A549 (cell line): ENCODE results near the gene FIBP. TPM values are rescaled to one million over a fixed set of nuclear protein-coding genes. Genes with fewer than 3 reads are reported as not detected.

Experiments used
- ATAC-seq, 2 experiments: fragments of 200-7000 bp in 1 of 2; fragments of >200 bp in 1 of 2; cut with Nextera tagmentation in 1 of 2; cut with Tn5 transposase in 1 of 2; 3 replicates each; pipeline versions ENCODE4 v1.8.0 to v1.9.1; 2018 to 2020; ENCODE audit warnings: mild to moderate bottlenecking in 1 of 2, moderate library complexity in 1 of 2
- CTCF ChIA-PET: fragments of 300-600 bp; sonication (Branson Sonifier 250); formaldehyde crosslinking; extraction: SDS; loops from one replicate; lab custom pipeline; 2021; ENCODE audit warnings: antibody characterized with exemption, inconsistent platforms; lab: Yijun Ruan, JAX
- POLR2A ChIA-PET: fragments of 350-600 bp; formaldehyde crosslinking; extraction: SDS; loops from one replicate; lab custom pipeline; 2021; ENCODE audit warnings: antibody characterized with exemption, inconsistent platforms; lab: Yijun Ruan, JAX
- DNase-seq, 2 experiments: peaks; one replicate each; pipeline versions ENCODE4 v3.0.0 to v3.0.0-alpha.2; 2011 to 2016; ENCODE audit warnings: low read depth in 1 of 2, low spot score in 1 of 2
- FAIRE-seq: peaks from 2 replicates; lab custom pipeline; 2011; peaks lifted over from hg19 to GRCh38; lab: Jason Lieb, UNC
- H3K27ac ChIP-seq, 2 experiments: fragments of >200 bp; sonication (Bioruptor Twin); formaldehyde crosslinking; 3 replicates each; pipeline ENCODE4 v1.5.1; 2016 to 2017
- H3K4me1 ChIP-seq: fragments of >200 bp; sonication (Bioruptor Twin); formaldehyde crosslinking; 3 replicates; pipeline ENCODE4 v1.6.1; 2016
- H3K4me2 ChIP-seq: fragments of >200 bp; sonication (Bioruptor Twin); formaldehyde crosslinking; 3 replicates; pipeline ENCODE4 v1.6.1; 2016
- H3K4me3 ChIP-seq: fragments of >200 bp; sonication (Bioruptor Twin); formaldehyde crosslinking; 3 replicates; pipeline ENCODE4 v1.5.1; 2016
- H3K9me3 ChIP-seq: fragments of >200 bp; sonication (Bioruptor Twin); formaldehyde crosslinking; 3 replicates; pipeline ENCODE4 v1.6.1; 2016
- ATOH8 ChIP-seq: fragments of 250-450 bp; sonication (Bioruptor Pico); IDR thresholded peaks from 2 replicates; pipeline ENCODE4 v1.5.0; 2020; ENCODE audit warnings: low read depth, mild to moderate bottlenecking, moderate library complexity
- CEBPB ChIP-seq, 2 experiments: fragments of >200 bp in 1 of 2; sonication (Bioruptor Twin) in 1 of 2; formaldehyde crosslinking in 1 of 2; IDR thresholded peaks; 2 replicates each; pipeline ENCODE4 v1.6.1; 2012 to 2016
- CTCF ChIP-seq: fragments of >200 bp; sonication (Bioruptor Twin); formaldehyde crosslinking; IDR thresholded peaks from 3 replicates; pipeline ENCODE4 v1.5.1; 2016
- EHMT2 ChIP-seq: fragments of 200-600 bp; sonication (generic); IDR thresholded peaks from 2 replicates; pipeline ENCODE4 v1.6.1; 2016; ENCODE audit warnings: antibody characterized with exemption, low read depth, mild to moderate bottlenecking, moderate library complexity
- FOSB ChIP-seq: fragments of 250-450 bp; sonication (Bioruptor Pico); IDR thresholded peaks from 2 replicates; pipeline ENCODE4 v1.5.0; 2020; ENCODE audit warnings: mild to moderate bottlenecking, moderate library complexity
- GATA3 ChIP-seq: IDR thresholded peaks from 2 replicates; pipeline ENCODE4 v1.6.1; 2012; ENCODE audit warnings: borderline replicate concordance
- HEYL ChIP-seq: fragments of 250-450 bp; sonication (Bioruptor Pico); IDR thresholded peaks from 2 replicates; pipeline ENCODE4 v1.8.0; 2021; ENCODE audit warnings: mild to moderate bottlenecking, moderate library complexity
- HOXA7 ChIP-seq: fragments of 250-450 bp; sonication (Bioruptor Pico); IDR thresholded peaks from 2 replicates; pipeline ENCODE4 v1.5.0; 2020; ENCODE audit warnings: mild to moderate bottlenecking, moderate library complexity
- KDM1A ChIP-seq: fragments of 200-600 bp; sonication (generic); IDR thresholded peaks from 2 replicates; pipeline ENCODE4 v1.6.1; 2016; ENCODE audit warnings: low read depth, mild to moderate bottlenecking
- MAZ ChIP-seq: fragments of 150-350 bp; IDR thresholded peaks from 2 replicates; pipeline ENCODE4 v1.6.1; 2014; ENCODE audit warnings: antibody characterized with exemption, low read depth, low read length, borderline replicate concordance
- MYC ChIP-seq: IDR thresholded peaks from 2 replicates; pipeline ENCODE4 v1.6.1; 2012; ENCODE audit warnings: mild to moderate bottlenecking, inconsistent platforms, low read length, improper control_type of control experiment, borderline replicate concordance
- NPAS2 ChIP-seq: fragments of 250-450 bp; sonication (Bioruptor Pico); IDR thresholded peaks from 2 replicates; pipeline ENCODE4 v1.8.0; 2022; ENCODE audit warnings: mild to moderate bottlenecking, moderate library complexity, borderline replicate concordance
- POLR2A ChIP-seq: IDR thresholded peaks from 2 replicates; pipeline ENCODE4 v1.6.1; 2012; ENCODE audit warnings: mild to moderate bottlenecking, low read length
- POLR2AphosphoS2 ChIP-seq: conservative IDR thresholded peaks from 2 replicates; pipeline ENCODE4 v1.6.1; 2012; ENCODE audit warnings: low read length, improper control_type of control experiment, inconsistent platforms
- RARB ChIP-seq: fragments of 250-450 bp; sonication (Bioruptor Pico); IDR thresholded peaks from 2 replicates; pipeline ENCODE4 v1.8.0; 2021; ENCODE audit warnings: mild to moderate bottlenecking, moderate library complexity
- SREBF2 ChIP-seq: fragments of 450-650 bp; IDR thresholded peaks from 2 replicates; pipeline ENCODE4 v1.6.1; 2014; ENCODE audit warnings: mild to moderate bottlenecking, moderate library complexity
- TFCP2L1 ChIP-seq: fragments of 250-450 bp; sonication (Bioruptor Pico); IDR thresholded peaks from 2 replicates; pipeline ENCODE4 v1.5.0; 2021; ENCODE audit warnings: mild to moderate bottlenecking
- USF2 ChIP-seq: fragments of 450-650 bp; IDR thresholded peaks from 2 replicates; pipeline ENCODE4 v1.6.1; 2014; ENCODE audit warnings: antibody characterized with exemption
- WGBS: methylation state at CpG from one replicate; pipeline ENCODE4 v1.1.6; 2017; ENCODE audit errors: missing lambda C conversion rate; 5-methylcytosine and 5-hydroxymethylcytosine counted together
- polyA plus RNA-seq, 4 experiments: library from polyadenylated mRNA; depleted of rRNA in 3 of 4; stranded (reverse); fragments of >200 nt; fragmentation: RNase III in 1 of 4; extraction: RNeasy Plus Mini Kit Qiagen cat#74134 plus additional on column Dnase treatment in 1 of 4; gene quantifications; 2 replicates in 3 of 4; 3 replicates in 1 of 4; pipeline ENCODE4 v1.2.3, GENCODE V29; 2011 to 2017
- TF ChIP-seq, protein P1 (sequence below): fragments of 150-350 bp; IDR thresholded peaks from 2 replicates; pipeline ENCODE4 v1.6.1; 2014; ENCODE audit warnings: low read depth, mild to moderate bottlenecking, low read length
- TF ChIP-seq, protein P2 (sequence below): IDR thresholded peaks from 2 replicates; pipeline ENCODE4 v1.6.1; 2012

Gene FIBP
- polyA plus RNA-seq, 2 of the 4 experiments (the other 2 are of a cell fraction): 60.4 to 72.2 TPM

DNA sequence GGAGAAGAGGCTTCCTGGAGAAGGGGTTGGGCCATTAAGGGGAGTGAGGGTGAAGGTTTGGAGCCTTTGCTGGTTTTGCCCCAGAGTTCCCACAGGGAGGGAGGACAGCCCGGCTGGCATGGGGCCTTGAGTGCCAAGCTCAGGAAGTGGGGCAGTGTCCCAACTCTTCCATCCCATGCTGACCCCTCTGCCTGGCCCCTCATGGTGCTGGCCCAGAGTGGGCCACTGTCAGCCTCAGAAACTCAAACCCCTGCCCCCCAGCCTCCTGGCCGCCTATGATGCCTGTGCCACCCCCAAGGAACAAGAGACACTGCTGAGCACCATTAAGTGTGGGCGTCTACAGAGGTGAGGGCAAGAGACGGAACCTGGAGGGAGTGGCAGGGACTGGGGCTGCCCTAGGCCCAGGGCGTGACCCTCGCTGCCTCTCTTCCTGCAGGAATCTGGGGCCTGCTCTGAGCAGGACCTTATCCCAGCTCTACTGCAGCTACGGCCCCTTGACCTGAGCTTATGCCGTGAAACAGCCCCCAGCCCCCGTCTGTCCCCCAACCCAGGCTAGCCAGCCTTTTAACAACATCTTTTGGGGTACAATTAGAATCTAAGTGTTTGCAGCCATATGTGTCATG lies 22.6 kb downstream of the FIBP start:
- no peak overlapping the region for H3K4me3 ChIP-seq
- no peak overlapping the region for H3K4me2 ChIP-seq
- FAIRE-seq: no peak
- ChIA-PET CTCF (interaction anchor here (1.3 to 1.9 kb wide), 5 partner anchors 14 to 154 kb away, joined by 4 to 15 read pairs (median 5); partner anchors contain the start of genes CCDC85B, FIBP and KAT5), POLR2A (interaction anchor here (0.5 kb wide), 1 partner anchor 22 kb away, joined by 4 read pairs; the partner anchor contains the start of gene FIBP)
- no peak for DNase-seq
- no peak for TF ChIP-seq KDM1A
- no peak for TF ChIP-seq GATA3
- no peak for TF ChIP-seq MYC
- TF ChIP-seq, protein P1, sequence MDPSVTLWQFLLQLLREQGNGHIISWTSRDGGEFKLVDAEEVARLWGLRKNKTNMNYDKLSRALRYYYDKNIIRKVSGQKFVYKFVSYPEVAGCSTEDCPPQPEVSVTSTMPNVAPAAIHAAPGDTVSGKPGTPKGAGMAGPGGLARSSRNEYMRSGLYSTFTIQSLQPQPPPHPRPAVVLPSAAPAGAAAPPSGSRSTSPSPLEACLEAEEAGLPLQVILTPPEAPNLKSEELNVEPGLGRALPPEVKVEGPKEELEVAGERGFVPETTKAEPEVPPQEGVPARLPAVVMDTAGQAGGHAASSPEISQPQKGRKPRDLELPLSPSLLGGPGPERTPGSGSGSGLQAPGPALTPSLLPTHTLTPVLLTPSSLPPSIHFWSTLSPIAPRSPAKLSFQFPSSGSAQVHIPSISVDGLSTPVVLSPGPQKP: no peak
- TF ChIP-seq SREBF2: no peak
- no peak for TF ChIP-seq NPAS2
- TF ChIP-seq RARB: no peak
- TF ChIP-seq EHMT2: no peak
- TF ChIP-seq, protein P2, sequence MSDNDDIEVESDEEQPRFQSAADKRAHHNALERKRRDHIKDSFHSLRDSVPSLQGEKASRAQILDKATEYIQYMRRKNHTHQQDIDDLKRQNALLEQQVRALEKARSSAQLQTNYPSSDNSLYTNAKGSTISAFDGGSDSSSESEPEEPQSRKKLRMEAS: no peak
- no peak for TF ChIP-seq ATOH8
- no peak for TF ChIP-seq HOXA7 (CRISPR knock-in tag)
- TF ChIP-seq HEYL (CRISPR knock-in tag): no peak
- no peak for TF ChIP-seq MAZ
- TF ChIP-seq CEBPB (IDR thresholded peaks at IDR 0.05): no peak
- TF ChIP-seq USF2: no peak
- no peak for TF ChIP-seq TFCP2L1
- TF ChIP-seq POLR2AphosphoS2: no peak
- TF ChIP-seq, all 56 proteins: peak for 0
- ATAC-seq: no peak
- Histone ChIP-seq H3K9me3 (no peaks in the 10 kb centered on the region), H3K27ac (no peak overlapping the region), H3K4me1 (peaks cover 10% of the 10 kb centered on the region)
- 90% methylated on average over 9 of the region's 9 CpGs for WGBS

DNA sequence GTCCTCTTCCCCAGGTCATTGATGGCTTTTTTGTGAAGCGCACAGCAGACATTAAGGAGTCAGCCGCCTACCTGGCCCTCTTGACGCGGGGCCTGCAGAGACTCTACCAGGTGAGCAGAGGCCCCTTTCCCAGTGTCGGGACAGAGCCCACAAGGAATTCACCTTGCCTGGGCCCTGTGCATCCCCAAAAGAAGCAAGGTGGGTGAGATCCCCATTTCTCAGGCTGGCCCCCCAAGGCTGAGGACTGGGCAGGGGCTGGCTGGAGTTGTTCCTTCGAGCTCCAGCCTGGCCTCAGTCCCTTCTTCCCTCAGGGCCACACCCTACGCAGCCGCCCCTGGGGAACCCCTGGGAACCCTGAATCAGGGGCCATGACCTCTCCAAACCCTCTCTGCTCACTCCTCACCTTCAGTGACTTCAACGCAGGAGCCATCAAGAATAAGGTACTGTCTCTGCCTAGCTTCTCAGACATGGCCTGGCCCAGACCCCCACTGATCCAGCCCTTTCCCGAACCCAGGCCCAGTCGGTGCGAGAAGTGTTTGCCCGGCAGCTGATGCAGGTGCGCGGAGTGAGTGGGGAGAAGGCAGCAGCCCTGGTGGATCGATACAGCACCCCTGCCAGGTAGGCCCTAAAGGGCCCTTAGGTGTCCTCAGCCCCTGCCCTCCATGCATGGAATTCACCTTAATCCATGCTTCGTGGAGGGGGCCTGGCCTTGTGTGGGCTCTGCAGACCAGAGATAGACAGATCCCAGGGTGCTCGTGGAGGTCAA lies 23.4 kb downstream of the FIBP start:
- H3K4me2 ChIP-seq: no peak overlapping the region
- H3K4me1 ChIP-seq: peaks cover 10% of the 10 kb centered on the region
- no peak overlapping the region for H3K27ac ChIP-seq
- H3K9me3 ChIP-seq: no peaks in the 10 kb centered on the region
- ATAC-seq: no peak
- POLR2A ChIA-PET: no interaction called here
- no peak for FAIRE-seq
- no peak overlapping the region for H3K4me3 ChIP-seq
- 92% methylated on average over 17 of the region's 18 CpGs for WGBS
- TF ChIP-seq, protein P1: no peak
- TF ChIP-seq POLR2A (no peak), CTCF (no peak), FOSB (CRISPR knock-in tag) (no peak), HOXA7 (CRISPR knock-in tag) (no peak)
- CTCF ChIA-PET: interaction anchor here (7.6 kb wide), 1 partner anchor 22 kb away, joined by 195 read pairs; the partner anchor contains the start of genes CCDC85B and FIBP
- no peak for DNase-seq
